ENCODE results near the gene GSDMA. TPM values are rescaled to one million over a fixed set of nuclear protein-coding genes. Genes with fewer than 3 reads are reported as not detected.

Gene GSDMA
- total and polyA plus RNA-seq, 4 donors, result 0.06 to 0.23 (median 0.13) TPM

- Histone ChIP-seq H3K9me3 (ENCODE audit: control insufficient read depth in 4 of 4, low read length in 3 of 4) (no peaks in the 10 kb centered on the region), H3K36me3 (ENCODE audit: control insufficient read depth in 4 of 4, insufficient read depth in 3 of 4, low read depth in 1 of 4, low read length in 3 of 4) (peaks cover 6 to 14% (median 11%) of the 10 kb centered on the region in 4 donors), H3K4me3 (ENCODE audit: low read depth in 1 of 3, low read length in 3 of 3) (no peak overlapping the region), H3K27ac (ENCODE audit: low read depth in 1 of 2, low read length in 2 of 2) (peak overlapping the region; percentile 94 to 95), H3K4me1 (ENCODE audit: control insufficient read depth in 4 of 4, insufficient read depth in 4 of 4, low read length in 3 of 4) (peaks cover 30 to 79% (median 58%) of the 10 kb centered on the region in 4 donors), H3K9ac (ENCODE audit: low read depth in 1 of 2, low read length in 2 of 2) (peak overlapping the region in 1 of 2 donors; percentile 21), H3K27me3 (ENCODE audit: control insufficient read depth in 4 of 4, insufficient read depth in 4 of 4, low read length in 3 of 4) (no peaks in the 10 kb centered on the region)
- DNase-seq (ENCODE audit: low spot score), result no peak
- 44% methylated on average over 19 of the region's 19 CpGs for WGBS
- TF ChIP-seq ATF3 (IDR thresholded peaks at IDR 0.05), result no peak
- no peak for TF ChIP-seq FOXA1 (IDR thresholded peaks at IDR 0.05)
- TF ChIP-seq HNF4A (conservative IDR thresholded peaks at IDR 0.05), result peak in 1 of 2 donors; percentile 10
Measured at GRCh38 chr17:39920218-39921210, 42.3 kb upstream of the GSDMA start.

GRCh38 chr17:39921323-39921722 lies 41.5 kb upstream of the GSDMA start:
- no peak for DNase-seq (ENCODE audit: low spot score)
- Histone ChIP-seq H3K27ac (ENCODE audit: low read depth in 1 of 2, low read length in 2 of 2) (peak overlapping the region; percentile 94 to 95), H3K36me3 (ENCODE audit: control insufficient read depth in 4 of 4, insufficient read depth in 3 of 4, low read depth in 1 of 4, low read length in 3 of 4) (peaks cover 6 to 14% (median 11%) of the 10 kb centered on the region in 4 donors), H3K9ac (ENCODE audit: low read depth in 1 of 2, low read length in 2 of 2) (peak overlapping the region; percentile 13 to 64), H3K27me3 (ENCODE audit: control insufficient read depth in 4 of 4, insufficient read depth in 4 of 4, low read length in 3 of 4) (no peaks in the 10 kb centered on the region), H3K4me3 (ENCODE audit: low read depth in 1 of 3, low read length in 3 of 3) (no peak overlapping the region), H3K9me3 (ENCODE audit: control insufficient read depth in 4 of 4, low read length in 3 of 4) (no peaks in the 10 kb centered on the region), H3K4me1 (ENCODE audit: control insufficient read depth in 4 of 4, insufficient read depth in 4 of 4, low read length in 3 of 4) (peaks cover 31 to 80% (median 59%) of the 10 kb centered on the region in 4 donors)
- TF ChIP-seq RXRA (IDR thresholded peaks at IDR 0.05), result no peak
- no peak for TF ChIP-seq ATF3 (IDR thresholded peaks at IDR 0.05)
- TF ChIP-seq NR2F2 (IDR thresholded peaks at IDR 0.05), result no peak
- TF ChIP-seq HNF4G (IDR thresholded peaks at IDR 0.05), result no peak
- no peak for TF ChIP-seq REST (IDR thresholded peaks at IDR 0.05)
- TF ChIP-seq FOXA2 (IDR thresholded peaks at IDR 0.05), result no peak
- TF ChIP-seq YY1 (IDR thresholded peaks at IDR 0.05), result no peak
- no peak for TF ChIP-seq SP1 (IDR thresholded peaks at IDR 0.05)
- TF ChIP-seq HNF4A (conservative IDR thresholded peaks at IDR 0.05), result no peak
- no peak for TF ChIP-seq CTCF (IDR thresholded peaks at IDR 0.05; ENCODE audit: low read depth, low read length, missing input control)
- TF ChIP-seq RAD21 (IDR thresholded peaks at IDR 0.05), result no peak
- no peak for TF ChIP-seq TAF1 (conservative IDR thresholded peaks at IDR 0.05)
- TF ChIP-seq MAX (IDR thresholded peaks at IDR 0.05), result no peak
- TF ChIP-seq ZBTB33 (IDR thresholded peaks at IDR 0.05), result no peak
- no peak for TF ChIP-seq EGR1 (IDR thresholded peaks at IDR 0.05; ENCODE audit: low read depth in 2 of 2)
- TF ChIP-seq GABPA (IDR thresholded peaks at IDR 0.05 in 1 of 2, conservative IDR thresholded peaks at IDR 0.05 in 1 of 2), result no peak
- TF ChIP-seq JUND (IDR thresholded peaks at IDR 0.05), result no peak
- TF ChIP-seq FOXA1 (IDR thresholded peaks at IDR 0.05), result no peak
- 51% methylated on average over 5 of the region's 5 CpGs for WGBS
